HG03135 (cell line): Measurements from ENCODE around the gene ANKZF1.

ENCODE experiments used
- ATAC-seq: cut with Tn5 transposase; IDR thresholded peaks from one replicate; pipeline ENCODE4 v1.9.1; 2021; ENCODE audit warnings: mild to moderate bottlenecking, moderate library complexity; ENCODE audit not compliant: unreplicated experiment

The ANKZF1 gene

GRCh38 chr2:219223831-219224610 is 5.6 kb upstream of the ANKZF1 start:
- ATAC-seq, result no peak

- no peak for ATAC-seq
Measured at GRCh38 chr2:219225350-219225749, 4.3 kb upstream of the ANKZF1 start.

GRCh38 chr2:219228041-219228910 is 1.3 kb upstream of the ANKZF1 start:
- no peak for ATAC-seq

GRCh38 chr2:219228911-219229304 is 698 bp upstream of the ANKZF1 start:
- peak; percentile 5 for ATAC-seq

- ATAC-seq, result no peak
Measured at GRCh38 chr2:219230059-219230540, 494 bp downstream of the ANKZF1 start.

- ATAC-seq, result no peak
Measured at GRCh38 chr2:219234331-219234730, 4.7 kb downstream of the ANKZF1 start.

GRCh38 chr2:219243291-219243761 is 13.7 kb downstream of the ANKZF1 start:
- no peak for ATAC-seq

GRCh38 chr2:219244789-219245147 is 15.2 kb downstream of the ANKZF1 start:
- ATAC-seq, result no peak

- peak; percentile 72 for ATAC-seq
Measured at GRCh38 chr2:219245148-219245898, 15.7 kb downstream of the ANKZF1 start, which contains the start of the genes GLB1L and STK16. TSS of gene GLB1L (minus strand) at chr2:219245444. CDS start at chr2:219243573, 1,871 bp downstream. TSS of gene STK16 (plus strand) at chr2:219245479. CDS start at chr2:219246000, 521 bp downstream.

GRCh38 chr2:219245899-219246230 is 16.3 kb downstream of the ANKZF1 start:
- no peak for ATAC-seq

- ATAC-seq, result no peak
Measured at GRCh38 chr2:219246559-219246958, 17.0 kb downstream of the ANKZF1 start.

- ATAC-seq, result no peak
Measured at GRCh38 chr2:219247678-219248642, 18.4 kb downstream of the ANKZF1 start.

GRCh38 chr2:219248845-219249202 is 19.2 kb downstream of the ANKZF1 start:
- ATAC-seq, result no peak

GRCh38 chr2:219249203-219249980 is 19.8 kb downstream of the ANKZF1 start:
- ATAC-seq, result peak; percentile 42

- ATAC-seq, result no peak
Measured at GRCh38 chr2:219250049-219250781, 20.6 kb downstream of the ANKZF1 start.

GRCh38 chr2:219251656-219252055 is 22.1 kb downstream of the ANKZF1 start:
- no peak for ATAC-seq

- ATAC-seq, result no peak
Measured at GRCh38 chr2:219252084-219252483, 22.5 kb downstream of the ANKZF1 start.

GRCh38 chr2:219252570-219252899 is 22.9 kb downstream of the ANKZF1 start:
- no peak for ATAC-seq
